H9 (cell line): ENCODE measurements around the gene ZNF775. TPM values are rescaled to one million over a fixed set of nuclear protein-coding genes. Genes with fewer than 3 reads are reported as not detected.

ENCODE experiments used
- DNase-seq: peaks from one replicate; pipeline ENCODE4 v3.0.0-alpha.2; 2017
- H2AFZ ChIP-seq: one replicate; pipeline ENCODE4 v1.6.1; 2013; ENCODE audit warnings: mild to moderate bottlenecking, low read length, control low read depth, moderate library complexity
- H2AK5ac ChIP-seq: 2 replicates; pipeline ENCODE4 v1.6.1; 2013; ENCODE audit warnings: low read length, control low read depth, mixed read lengths; ENCODE audit not compliant: insufficient read length
- H2BK120ac ChIP-seq: one replicate; pipeline ENCODE4 v1.6.1; 2013; ENCODE audit warnings: low read depth, mild to moderate bottlenecking, low read length, control low read depth, inconsistent platforms; ENCODE audit not compliant: poor library complexity, severe bottlenecking
- H2BK12ac ChIP-seq: 2 replicates; pipeline ENCODE4 v1.6.1; 2013; ENCODE audit warnings: low read length, control low read depth, mixed read lengths, low read depth; ENCODE audit not compliant: insufficient read length
- H2BK15ac ChIP-seq: 2 replicates; pipeline ENCODE4 v1.6.1; 2013; ENCODE audit warnings: low read depth, low read length, control low read depth
- H2BK20ac ChIP-seq: one replicate; pipeline ENCODE4 v1.6.1; 2013; ENCODE audit warnings: low read depth, mild to moderate bottlenecking, low read length, control low read depth, inconsistent platforms; ENCODE audit not compliant: poor library complexity, severe bottlenecking
- H2BK5ac ChIP-seq: 2 replicates; pipeline ENCODE4 v1.6.1; 2013; ENCODE audit warnings: low read length, control low read depth, mixed read lengths; ENCODE audit not compliant: insufficient read length
- H3K14ac ChIP-seq: 2 replicates; pipeline ENCODE4 v1.6.1; 2013; ENCODE audit warnings: low read length, control low read depth; ENCODE audit not compliant: insufficient read depth
- H3K18ac ChIP-seq: 2 replicates; pipeline ENCODE4 v1.6.1; 2013; ENCODE audit warnings: low read depth, mild to moderate bottlenecking, mixed read lengths, low read length, control low read depth; ENCODE audit not compliant: insufficient read length
- H3K23ac ChIP-seq: 2 replicates; pipeline ENCODE4 v1.6.1; 2013; ENCODE audit warnings: low read length, control low read depth, mixed read lengths, low read depth; ENCODE audit not compliant: insufficient read length
- H3K23me2 ChIP-seq: 2 replicates; pipeline ENCODE4 v1.6.1; 2013; ENCODE audit warnings: low read depth, mild to moderate bottlenecking, mixed read lengths, low read length, control low read depth; ENCODE audit not compliant: insufficient read length, poor library complexity, severe bottlenecking
- H3K27ac ChIP-seq: 2 replicates; pipeline ENCODE4 v1.5.1; 2013; ENCODE audit warnings: low read length, control low read depth, mixed read lengths, low read depth; ENCODE audit not compliant: insufficient read length
- H3K27me3 ChIP-seq: 2 replicates; pipeline ENCODE4 v1.6.1; 2013; ENCODE audit warnings: low read length, control low read depth, inconsistent platforms; ENCODE audit not compliant: insufficient read depth
- H3K4ac ChIP-seq: 2 replicates; pipeline ENCODE4 v1.6.1; 2013; ENCODE audit warnings: low read depth, mild to moderate bottlenecking, control low read depth, inconsistent platforms, low read length, moderate library complexity
- H3K4me1 ChIP-seq: 2 replicates; pipeline ENCODE4 v1.6.1; 2013; ENCODE audit warnings: low read length, control low read depth, inconsistent platforms; ENCODE audit not compliant: insufficient read depth
- H3K4me2 ChIP-seq: 2 replicates; pipeline ENCODE4 v1.6.1; 2013; ENCODE audit warnings: low read length, control low read depth, mixed read lengths; ENCODE audit not compliant: insufficient read length, insufficient read depth
- H3K56ac ChIP-seq: 2 replicates; pipeline ENCODE4 v1.6.1; 2013; ENCODE audit warnings: low read depth, mild to moderate bottlenecking, mixed read lengths, low read length, control low read depth; ENCODE audit not compliant: insufficient read length
- H3K79me1 ChIP-seq: 2 replicates; pipeline ENCODE4 v1.6.1; 2013; ENCODE audit warnings: low read depth, mild to moderate bottlenecking, moderate library complexity, low read length, control low read depth, inconsistent platforms; ENCODE audit not compliant: insufficient read depth, poor library complexity, severe bottlenecking
- H3K79me2 ChIP-seq: 2 replicates; pipeline ENCODE4 v1.6.1; 2013; ENCODE audit warnings: low read length, control low read depth, inconsistent platforms; ENCODE audit not compliant: insufficient read depth
- H3K9ac ChIP-seq: 2 replicates; pipeline ENCODE4 v1.6.1; 2013; ENCODE audit warnings: low read length, control low read depth, mixed read lengths; ENCODE audit not compliant: insufficient read length; ENCODE audit errors: extremely low read depth
- H3K9me3 ChIP-seq: one replicate; pipeline ENCODE4 v1.6.1; 2013; ENCODE audit warnings: low read depth, low read length, inconsistent platforms; ENCODE audit not compliant: control insufficient read depth
- H3T11ph ChIP-seq: one replicate; pipeline ENCODE4 v1.6.1; 2013; ENCODE audit warnings: mild to moderate bottlenecking, low read length, control low read depth, inconsistent platforms
- H4K20me1 ChIP-seq: one replicate; pipeline ENCODE4 v1.6.1; 2013; ENCODE audit not compliant: control insufficient read depth, insufficient read length, insufficient read depth
- H4K5ac ChIP-seq: 2 replicates; pipeline ENCODE4 v1.6.1; 2013; ENCODE audit warnings: low read depth, mild to moderate bottlenecking, mixed read lengths, low read length, control low read depth; ENCODE audit not compliant: insufficient read length
- H4K8ac ChIP-seq: replicated peaks from 2 replicates; pipeline ENCODE4 v1.6.1; 2013; ENCODE audit warnings: low read length, control low read depth, mixed read lengths, low read depth; ENCODE audit not compliant: insufficient read length
- H4K91ac ChIP-seq: 2 replicates; pipeline ENCODE4 v1.6.1; 2013; ENCODE audit warnings: low read depth, mild to moderate bottlenecking, moderate library complexity, mixed read lengths, low read length, control low read depth; ENCODE audit not compliant: insufficient read length
- H3K27ac Mint-ChIP-seq, 3 experiments: 2 replicates in 2 of 3; 3 replicates in 1 of 3; pipeline ENCODE4 v1.8.0; 2020 to 2021; ENCODE audit warnings: mixed read lengths in 3 of 3, mild to moderate bottlenecking in 1 of 3, moderate library complexity in 1 of 3
- H3K27me3 Mint-ChIP-seq: 2 replicates; pipeline ENCODE4 v1.8.0; 2021; ENCODE audit warnings: low read depth, mild to moderate bottlenecking, moderate library complexity, mixed read lengths
- H3K36me3 Mint-ChIP-seq, 3 experiments: 2 replicates in 2 of 3; 3 replicates in 1 of 3; pipeline ENCODE4 v1.8.0; 2020 to 2021; ENCODE audit warnings: low read depth in 3 of 3, mixed read lengths in 3 of 3; ENCODE audit not compliant: insufficient read depth in 1 of 3
- H3K4me1 Mint-ChIP-seq, 2 experiments: 2 replicates each; pipeline ENCODE4 v1.8.0; 2020; ENCODE audit warnings: mixed read lengths in 2 of 2
- H3K4me3 Mint-ChIP-seq, 2 experiments: 2 replicates in 1 of 2; 3 replicates in 1 of 2; pipeline ENCODE4 v1.8.0; 2020 to 2021; ENCODE audit warnings: mild to moderate bottlenecking in 2 of 2, mixed read lengths in 2 of 2, moderate library complexity in 1 of 2
- H3K9me3 Mint-ChIP-seq, 2 experiments: 2 replicates in 1 of 2; 3 replicates in 1 of 2; pipeline ENCODE4 v1.8.0; 2020; ENCODE audit warnings: mild to moderate bottlenecking in 2 of 2, mixed read lengths in 2 of 2, moderate library complexity in 1 of 2
- WGBS: extraction: QIAGEN DNeasy Blood & Tissue Kit; methylation state at CpG from one replicate; pipeline ENCODE4 v1.1.7; 2013; ENCODE audit warnings: missing lambda C conversion rate, low lambda C conversion rate, mixed read lengths; ENCODE audit not compliant: insufficient read length; ENCODE audit errors: extremely low coverage; 5-methylcytosine and 5-hydroxymethylcytosine counted together
- total RNA-seq: library from RNA; stranded (reverse); gene quantifications from 2 replicates; pipeline ENCODE4 v1.2.1, GENCODE V29; 2021
- TF ChIP-seq, protein P1 (sequence below): fragments of 200-600 bp; sonication (generic); conservative IDR thresholded peaks from 3 replicates; pipeline ENCODE4 v1.8.0; 2021; ENCODE audit warnings: antibody characterized with exemption, mild to moderate bottlenecking

Gene ZNF775
- total RNA-seq, 1 experiment from 2014 or later = 10.5 TPM

DNA sequence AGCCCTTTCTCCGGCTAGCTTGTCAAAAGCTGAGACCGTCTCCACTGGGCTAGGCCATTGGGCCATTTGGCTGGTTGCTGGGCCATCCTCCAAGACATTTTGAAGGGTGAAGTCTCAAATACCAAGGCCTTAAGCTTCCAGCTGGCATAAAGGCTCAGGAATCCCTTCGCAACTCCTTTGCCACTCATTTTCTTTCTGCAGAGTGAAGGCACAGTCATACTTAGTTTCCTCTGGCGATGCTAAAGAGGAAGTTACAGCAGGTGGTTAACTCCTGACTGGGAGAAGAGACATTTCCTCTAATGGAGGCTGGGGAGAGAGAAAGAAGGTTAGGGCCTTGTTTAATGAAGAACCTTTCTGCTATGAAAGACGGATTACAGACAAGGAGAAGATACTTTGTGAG is 15.3 kb upstream of the ZNF775 start:
- no peak overlapping the region for H3K23ac ChIP-seq
- no peak overlapping the region for H4K5ac ChIP-seq
- no peak overlapping the region for H3K18ac ChIP-seq
- no peak overlapping the region for H2BK5ac ChIP-seq
- H3T11ph ChIP-seq = no peak overlapping the region
- H3K4ac ChIP-seq = no peak overlapping the region; the same call in 1 of the 2 replicates
- Mint-ChIP-seq H3K9me3 (peaks cover 4 to 7% of the 10 kb centered on the region in 2 experiments; a peak in 3 of 5 replicates), H3K27ac (no peak overlapping the region), H3K27me3 (peaks cover 1% of the 10 kb centered on the region), H3K4me1 (peaks cover 42 to 43% of the 10 kb centered on the region in 2 experiments), H3K4me3 (no peak overlapping the region), H3K36me3 (peaks cover 0 to 4% (median under 1%) of the 10 kb centered on the region in 3 experiments; a peak in 2 of 7 replicates)
- no peak overlapping the region for H2AFZ ChIP-seq
- no peaks in the 10 kb centered on the region for H3K79me2 ChIP-seq
- H4K8ac ChIP-seq = no peak overlapping the region
- no peaks in the 10 kb centered on the region for H4K20me1 ChIP-seq
- no peak overlapping the region for H2BK15ac ChIP-seq
- no CpG with 5 or more reads among the region's 5 CpGs for WGBS
- H3K27me3 ChIP-seq = no peaks in the 10 kb centered on the region
- no peak overlapping the region for H2BK120ac ChIP-seq
- TF ChIP-seq, protein P1, sequence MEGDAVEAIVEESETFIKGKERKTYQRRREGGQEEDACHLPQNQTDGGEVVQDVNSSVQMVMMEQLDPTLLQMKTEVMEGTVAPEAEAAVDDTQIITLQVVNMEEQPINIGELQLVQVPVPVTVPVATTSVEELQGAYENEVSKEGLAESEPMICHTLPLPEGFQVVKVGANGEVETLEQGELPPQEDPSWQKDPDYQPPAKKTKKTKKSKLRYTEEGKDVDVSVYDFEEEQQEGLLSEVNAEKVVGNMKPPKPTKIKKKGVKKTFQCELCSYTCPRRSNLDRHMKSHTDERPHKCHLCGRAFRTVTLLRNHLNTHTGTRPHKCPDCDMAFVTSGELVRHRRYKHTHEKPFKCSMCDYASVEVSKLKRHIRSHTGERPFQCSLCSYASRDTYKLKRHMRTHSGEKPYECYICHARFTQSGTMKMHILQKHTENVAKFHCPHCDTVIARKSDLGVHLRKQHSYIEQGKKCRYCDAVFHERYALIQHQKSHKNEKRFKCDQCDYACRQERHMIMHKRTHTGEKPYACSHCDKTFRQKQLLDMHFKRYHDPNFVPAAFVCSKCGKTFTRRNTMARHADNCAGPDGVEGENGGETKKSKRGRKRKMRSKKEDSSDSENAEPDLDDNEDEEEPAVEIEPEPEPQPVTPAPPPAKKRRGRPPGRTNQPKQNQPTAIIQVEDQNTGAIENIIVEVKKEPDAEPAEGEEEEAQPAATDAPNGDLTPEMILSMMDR = no peak
- no peak for DNase-seq
- H3K4me1 ChIP-seq = no peaks in the 10 kb centered on the region
- peaks cover 6% of the 10 kb centered on the region for H3K23me2 ChIP-seq
- H2AK5ac ChIP-seq = no peak overlapping the region
- no peaks in the 10 kb centered on the region for H3K9me3 ChIP-seq
- no peak overlapping the region for H4K91ac ChIP-seq
- no peak overlapping the region for H3K14ac ChIP-seq
- H2BK20ac ChIP-seq = no peak overlapping the region
- H3K56ac ChIP-seq = no peak overlapping the region
- no peak overlapping the region for H3K4me2 ChIP-seq
- no peak overlapping the region for H2BK12ac ChIP-seq
- H3K27ac ChIP-seq = no peak overlapping the region
- H3K79me1 ChIP-seq = no peaks in the 10 kb centered on the region
- no peak overlapping the region for H3K9ac ChIP-seq
